ENCODE measurements around the gene MTMR1.

The MTMR1 gene

DNA sequence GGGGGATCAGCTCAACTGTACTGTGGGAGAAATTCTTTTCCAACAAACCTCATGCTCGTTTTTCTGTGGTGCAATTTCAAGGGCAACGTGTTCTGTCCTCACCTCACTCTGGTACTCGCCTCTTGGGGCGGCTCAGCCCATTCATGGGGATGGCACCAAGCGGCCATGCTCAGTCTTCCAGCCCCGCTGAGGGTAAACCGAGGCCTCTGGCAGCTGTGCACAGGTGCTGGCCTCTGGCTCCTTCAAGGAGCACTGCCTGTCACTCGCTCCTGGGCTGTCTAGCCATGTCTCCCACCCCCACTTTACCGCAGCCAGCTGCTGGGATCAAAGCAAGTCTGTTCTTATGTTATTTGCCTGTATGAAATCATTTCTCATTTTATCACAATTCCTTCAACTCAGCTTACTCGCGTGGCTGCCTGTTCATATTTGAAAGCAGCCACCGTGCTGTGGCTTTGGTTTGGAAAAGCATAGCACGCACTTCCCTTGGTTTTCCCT, 70.2 kb downstream of the MTMR1 start:
- DNase-seq = no peak

DNA sequence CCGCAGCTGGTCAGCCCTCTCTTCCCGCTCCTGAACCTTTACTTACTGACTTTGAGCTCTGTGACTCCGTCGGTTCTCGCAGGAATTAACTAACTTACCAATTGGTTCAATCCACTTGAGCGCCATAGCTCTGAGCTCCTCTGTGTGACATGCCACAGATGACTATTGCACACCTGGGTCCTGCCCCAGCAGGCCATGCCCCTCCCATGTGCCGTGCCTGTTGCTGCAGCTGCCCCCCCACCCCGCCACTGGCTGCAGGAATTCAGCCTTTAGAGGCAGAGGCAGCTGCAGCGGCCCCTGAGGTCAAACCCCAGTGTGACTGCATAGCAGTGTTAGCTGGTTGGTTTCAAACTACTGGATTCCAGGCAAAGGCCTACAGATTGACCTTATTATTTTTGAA, 70.6 kb downstream of the MTMR1 start:
- no peak for DNase-seq

DNA sequence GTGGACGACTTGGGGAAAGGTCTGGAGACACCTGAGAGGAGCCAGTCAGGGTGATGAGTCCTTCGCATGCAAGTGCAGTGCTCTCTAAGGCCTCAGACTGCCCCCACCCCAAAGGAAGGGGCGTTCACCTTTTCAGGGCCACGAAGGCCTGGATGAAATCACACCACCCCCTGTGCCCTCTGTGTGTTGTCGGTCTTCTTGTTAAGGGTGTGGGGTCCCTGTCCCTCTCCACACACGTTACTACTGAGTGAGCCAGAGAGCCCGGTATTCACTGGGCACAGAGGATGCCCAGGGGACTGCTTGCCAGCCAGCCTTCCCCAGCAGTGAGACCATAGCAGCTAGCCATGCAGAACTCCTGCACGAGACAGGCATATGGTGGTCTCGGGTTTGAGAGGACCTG, 72.0 kb downstream of the MTMR1 start:
- DNase-seq = no peak

DNA sequence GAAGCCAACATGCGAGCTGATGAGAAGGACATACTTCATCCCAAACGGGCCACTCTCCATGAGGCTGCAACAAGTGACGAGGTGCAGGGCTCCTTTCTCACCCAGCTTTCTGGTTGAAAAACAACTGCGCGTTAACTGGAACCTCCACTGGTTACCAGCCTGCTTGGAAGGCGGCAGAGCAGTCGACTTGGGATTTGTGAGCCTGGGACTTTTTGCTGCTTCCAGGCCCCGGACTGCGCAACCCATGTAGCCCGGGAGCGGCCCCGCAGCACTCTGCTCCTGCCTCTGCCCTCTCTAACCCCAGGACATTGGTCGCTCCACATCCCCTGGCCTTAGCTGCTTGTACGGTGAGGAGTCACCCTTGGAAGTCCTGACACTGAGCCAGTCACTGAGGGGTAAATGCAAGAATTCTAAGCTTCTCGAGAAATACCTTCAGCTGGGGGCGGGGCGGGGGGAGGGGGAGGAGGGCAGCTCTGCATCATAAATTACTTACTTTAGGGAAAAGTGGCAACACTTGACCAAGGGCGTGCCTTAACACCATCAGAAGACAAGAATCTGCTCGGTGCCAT, 72.7 kb downstream of the MTMR1 start:
- no peak for DNase-seq

DNA sequence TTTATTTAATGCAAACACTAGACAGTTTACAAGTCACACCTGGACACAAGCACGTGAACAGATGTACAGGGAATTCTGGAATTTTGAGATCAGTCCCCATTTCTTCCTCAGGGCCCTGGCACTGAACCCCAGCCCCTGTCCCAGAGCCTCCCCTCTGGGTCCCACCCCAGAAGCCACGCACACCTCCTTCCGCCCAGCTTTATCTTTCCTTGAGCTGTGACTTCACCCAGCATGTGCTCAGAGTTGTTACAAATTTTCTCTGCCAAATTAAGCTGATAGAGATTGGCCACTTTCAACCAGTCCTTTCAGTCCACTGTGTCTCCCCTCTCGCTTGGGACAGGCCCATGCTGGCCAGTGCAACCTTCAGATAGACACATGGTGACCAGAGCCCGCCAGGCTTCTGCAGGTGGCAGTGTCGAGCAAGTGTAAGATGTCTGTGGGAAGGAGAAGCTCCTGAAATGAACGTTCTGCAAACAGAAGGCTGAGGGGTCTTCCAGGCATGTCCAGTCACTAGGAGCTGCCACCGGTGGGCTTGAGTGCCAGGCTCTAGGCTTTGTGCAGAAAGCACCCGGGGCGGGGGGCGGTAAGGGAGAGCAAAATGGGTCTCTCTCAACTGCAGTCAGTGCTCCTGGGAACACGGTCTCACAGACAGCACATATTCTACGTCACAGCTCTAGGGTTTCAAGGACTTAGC, 73.3 kb downstream of the MTMR1 start:
- DNase-seq = no peak

DNA sequence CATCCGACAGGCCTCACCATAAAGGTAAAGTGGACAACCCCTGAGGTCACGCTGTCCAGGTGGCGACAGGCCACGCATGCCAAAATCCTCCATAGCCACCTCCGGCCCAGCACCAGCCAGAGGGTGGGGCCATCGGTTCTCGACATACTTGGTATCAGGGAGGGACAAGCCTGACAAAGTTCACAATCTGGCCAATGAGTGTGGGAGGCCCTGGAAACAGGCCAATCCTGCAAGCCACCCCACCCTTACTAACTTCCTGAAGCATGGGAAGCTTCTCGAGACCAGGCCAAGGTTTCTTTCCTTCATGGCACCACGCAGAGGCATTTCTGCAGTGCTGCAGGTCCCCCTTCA, 73.8 kb downstream of the MTMR1 start:
- no peak for DNase-seq

DNA sequence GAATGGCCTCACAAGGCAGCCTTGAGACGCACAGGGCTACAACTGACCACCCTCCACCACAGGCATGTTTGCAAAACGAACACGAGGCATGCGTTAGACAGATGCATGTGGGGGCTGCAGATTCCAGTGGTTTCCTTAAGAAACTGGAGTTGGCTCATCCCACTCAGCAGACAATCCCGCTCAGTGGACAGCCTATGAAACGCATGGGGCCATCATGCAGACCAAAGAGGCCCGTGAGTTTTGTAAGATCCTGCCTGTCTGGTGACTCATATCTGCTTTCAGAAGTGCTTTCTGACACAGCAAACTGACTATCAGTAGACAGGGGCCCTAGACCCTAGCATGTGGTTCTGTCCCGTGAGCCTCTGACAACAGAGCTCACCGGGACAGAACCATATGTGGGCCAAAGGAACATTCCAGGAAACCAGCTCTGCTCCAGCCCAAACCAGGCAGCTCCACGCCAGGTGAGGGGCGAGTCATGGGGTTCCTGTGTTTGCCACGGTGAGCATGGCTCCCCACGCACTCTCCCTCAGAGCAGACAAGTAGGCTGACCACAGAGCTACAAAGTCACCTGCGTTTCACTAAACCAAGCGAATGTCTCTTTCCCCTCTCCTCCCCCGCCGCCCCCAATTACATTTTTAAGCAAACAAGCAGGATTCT, 74.4 kb downstream of the MTMR1 start:
- no peak for DNase-seq

DNA sequence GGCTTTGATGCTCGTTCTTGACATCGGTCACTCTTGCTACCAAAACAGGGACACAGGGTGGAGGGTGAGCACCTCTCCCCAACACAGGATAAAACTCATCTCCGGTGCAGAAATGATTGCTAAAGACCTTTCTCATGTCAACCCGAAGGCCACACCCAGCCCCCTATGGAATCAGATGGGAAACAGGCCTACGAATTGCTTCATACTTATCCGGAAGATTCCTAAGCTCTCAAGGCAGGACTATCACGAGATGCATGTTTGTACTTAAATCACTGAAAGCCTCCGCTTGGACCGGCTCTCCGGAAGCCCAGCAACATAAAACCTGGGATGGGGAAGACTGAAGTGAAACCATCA, 74.9 kb downstream of the MTMR1 start:
- no peak for DNase-seq

DNA sequence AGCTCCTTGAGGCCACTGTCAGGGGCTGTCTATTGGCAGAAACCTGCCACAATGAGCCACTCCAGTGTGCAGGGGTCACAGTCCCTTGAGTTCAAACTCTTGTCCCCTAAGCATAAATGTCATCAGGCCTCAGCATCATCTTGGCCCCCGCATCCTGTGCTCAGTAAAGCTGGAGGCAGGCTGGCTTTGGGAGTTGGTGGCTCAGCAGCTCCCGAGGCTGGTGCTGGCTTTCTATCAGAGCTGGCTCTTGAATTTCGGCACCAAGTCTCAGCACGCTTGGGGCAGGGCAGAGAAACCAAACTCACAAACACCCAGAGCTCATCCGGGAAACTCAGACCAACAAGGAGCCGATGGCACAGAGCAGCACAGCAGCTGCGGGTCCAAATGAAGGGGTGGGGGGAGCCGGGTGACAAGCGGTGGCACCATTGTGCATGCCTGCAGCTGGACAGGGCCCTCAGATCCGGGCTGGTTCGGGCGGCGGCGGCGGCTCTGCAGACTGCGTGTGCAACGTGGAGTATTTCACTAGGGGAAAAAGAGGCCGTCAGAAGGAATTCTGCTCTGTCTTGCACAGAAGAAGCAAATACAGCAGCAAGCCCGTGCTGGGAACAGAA, 75.5 kb downstream of the MTMR1 start:
- no peak for DNase-seq

DNA sequence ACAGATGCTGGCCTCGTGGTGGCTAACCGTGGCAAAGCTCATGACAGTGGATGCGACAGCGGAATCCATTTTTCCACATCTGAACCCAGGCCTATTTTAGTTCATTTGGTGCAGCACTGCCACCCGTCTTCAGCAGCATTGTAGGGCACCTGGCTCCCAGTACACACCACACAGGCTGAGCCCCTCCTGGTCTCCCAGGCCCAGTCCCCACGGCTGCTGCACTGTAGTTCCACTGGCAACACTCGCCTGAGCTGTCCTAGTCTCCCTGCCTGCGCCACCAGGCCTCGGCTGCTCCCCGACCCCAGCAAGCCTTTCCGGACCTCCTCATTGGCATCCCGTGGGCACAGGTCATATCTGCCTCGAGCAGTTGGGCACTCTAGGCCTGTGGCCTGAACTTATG, 76.2 kb downstream of the MTMR1 start:
- no peak for DNase-seq

DNA sequence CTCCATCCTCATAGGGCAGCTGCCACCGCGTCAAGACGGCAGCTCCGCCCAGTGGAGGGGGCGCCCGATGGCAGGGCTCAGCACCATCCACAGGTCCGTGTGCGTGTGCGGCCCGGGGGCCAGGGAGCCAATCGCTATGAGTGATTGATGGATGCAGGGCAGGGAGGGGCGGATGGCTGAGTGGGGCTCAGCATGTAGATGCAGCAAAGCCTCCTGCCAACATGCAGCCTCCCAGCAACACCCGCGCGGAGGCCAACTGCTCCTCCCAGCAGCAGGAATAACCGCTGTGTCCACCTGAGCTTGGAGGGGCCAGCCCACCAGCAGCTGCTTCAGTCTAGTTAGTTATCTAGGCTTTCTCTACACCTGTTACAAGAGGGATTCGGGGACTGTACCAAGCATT, 77.4 kb downstream of the MTMR1 start:
- no peak for DNase-seq

DNA sequence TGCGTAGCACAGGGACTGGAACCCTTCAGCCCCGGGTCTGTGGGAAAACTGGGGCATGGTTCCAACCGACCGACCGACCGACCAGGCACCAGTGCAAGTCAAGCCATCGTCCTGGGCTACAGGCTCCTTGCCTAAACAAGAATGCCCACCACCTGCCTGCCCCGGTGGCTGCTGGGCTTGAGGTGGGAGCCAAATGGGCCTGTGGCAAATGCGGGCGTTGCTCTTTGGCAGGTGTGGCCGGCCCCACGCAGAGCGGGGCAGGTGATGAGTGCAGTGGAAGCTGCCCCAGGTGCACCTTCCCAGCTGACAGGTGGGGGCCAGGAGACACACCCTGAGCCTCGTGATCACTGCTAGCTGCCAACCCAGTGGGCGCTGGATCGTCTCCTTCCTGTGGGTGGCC, 77.9 kb downstream of the MTMR1 start:
- no peak for DNase-seq

DNA sequence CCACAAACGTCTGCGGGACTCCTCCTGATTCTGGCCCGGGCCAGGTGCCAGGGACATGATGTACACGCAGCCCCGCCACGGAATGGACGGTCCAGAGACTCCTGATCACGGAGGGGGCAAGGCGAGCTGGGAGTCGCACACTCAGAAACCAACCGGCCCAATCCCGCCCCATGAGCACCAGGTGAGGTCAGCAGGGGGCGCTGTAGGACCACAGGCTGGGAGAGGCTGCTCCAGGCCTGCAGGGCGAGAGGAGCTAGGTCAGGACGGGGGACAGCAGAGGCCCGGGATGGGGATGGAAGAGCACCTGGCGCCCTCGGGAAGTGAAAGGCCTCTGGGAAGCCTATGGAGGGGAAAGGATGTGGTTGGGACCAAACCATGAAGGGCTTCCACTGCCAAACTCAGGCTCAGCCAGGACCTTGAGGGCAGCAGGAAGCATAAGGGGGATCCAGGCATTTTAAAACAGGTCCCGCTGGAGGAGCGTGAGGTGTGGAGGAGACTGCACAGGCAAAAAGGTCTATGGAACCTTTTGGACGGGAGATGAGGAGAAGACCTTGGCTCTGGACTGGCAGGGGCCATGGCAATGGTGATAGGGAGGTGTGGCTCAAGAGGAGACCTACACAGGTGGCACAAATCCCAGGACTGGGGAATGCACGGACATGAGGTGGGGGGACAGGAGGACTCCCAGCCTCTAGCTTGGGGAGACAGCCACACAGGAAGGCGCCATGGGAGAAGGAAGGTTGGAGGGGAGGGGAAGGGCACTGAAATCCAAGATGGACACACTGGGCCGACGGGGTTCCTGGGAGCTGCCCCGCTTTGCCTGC, 79.2 kb downstream of the MTMR1 start:
- peak; percentile 16 for DNase-seq

DNA sequence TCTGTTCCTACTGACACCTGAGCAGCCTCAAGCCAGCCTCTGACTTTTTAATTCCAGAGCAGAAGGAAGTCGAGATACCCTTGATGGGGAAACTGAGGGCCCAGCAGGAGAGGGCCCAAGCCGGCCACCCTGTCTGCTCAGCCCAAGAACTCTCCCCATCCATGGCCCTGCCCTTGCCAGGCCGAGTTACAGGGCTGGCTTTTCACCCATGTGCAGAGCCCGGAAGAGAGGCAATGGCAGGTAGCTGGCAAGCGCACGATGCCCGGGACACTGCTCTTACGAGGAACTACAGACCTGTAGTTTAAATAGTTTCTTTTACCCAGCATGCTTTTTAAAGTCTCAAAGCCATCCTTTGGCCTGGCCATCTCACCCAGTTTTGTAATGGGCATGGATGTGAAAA, 79.9 kb downstream of the MTMR1 start:
- no peak for DNase-seq

DNA sequence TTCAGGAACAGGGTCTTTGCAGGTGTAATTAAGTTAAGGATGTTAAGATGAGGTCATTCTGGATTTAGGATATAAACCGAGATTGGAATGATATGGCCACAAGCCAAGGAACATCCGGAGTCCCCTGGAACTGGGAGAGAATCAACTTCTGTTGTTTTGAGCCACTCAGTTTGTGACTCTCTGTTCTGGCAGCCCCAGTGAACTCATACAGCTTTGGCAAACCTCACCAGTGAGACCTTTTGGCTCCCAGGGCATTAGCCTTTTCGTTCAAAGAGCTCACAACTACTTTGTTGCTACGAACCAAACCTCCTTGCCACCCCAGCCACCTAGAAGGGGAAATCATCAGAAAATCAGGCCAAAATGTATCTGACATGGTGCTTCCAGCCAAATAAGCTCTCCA, 80.4 kb downstream of the MTMR1 start:
- DNase-seq = no peak

DNA sequence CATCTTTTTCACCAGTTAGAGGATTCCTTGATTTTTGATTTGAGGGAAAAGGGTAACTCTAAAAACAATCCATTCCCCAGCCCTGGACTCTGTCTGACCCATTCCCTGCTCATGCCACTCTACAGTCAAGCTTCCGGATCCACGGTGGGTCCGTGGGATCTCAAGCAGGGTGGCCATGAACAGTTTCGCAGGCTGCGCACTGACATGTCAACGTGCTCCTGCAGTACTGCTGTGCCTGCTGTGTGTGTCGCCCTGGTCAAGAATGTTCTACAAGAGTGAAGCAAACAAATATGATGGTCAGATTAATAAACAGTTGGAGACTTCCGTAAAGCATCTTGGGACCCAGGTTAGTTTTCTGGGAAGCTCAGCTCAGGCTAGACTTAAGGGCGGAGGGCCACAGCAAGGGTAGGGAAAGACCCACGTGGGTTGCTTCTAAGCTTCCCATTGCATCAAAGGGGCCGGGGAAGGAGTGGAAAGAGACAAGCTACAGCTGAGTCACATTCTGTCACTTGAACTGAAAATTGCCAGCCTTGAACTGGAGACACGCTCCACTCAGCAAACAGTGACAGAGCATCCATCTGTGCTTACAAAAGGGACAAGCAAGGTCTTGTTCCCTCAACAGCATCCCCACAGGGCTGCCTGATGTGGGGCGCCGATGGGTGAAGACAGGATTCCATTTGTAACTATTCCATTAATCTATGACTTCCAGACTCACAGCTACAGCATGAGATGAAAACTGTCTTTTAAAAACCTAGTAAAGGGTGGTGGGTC, 81.8 kb downstream of the MTMR1 start:
- no peak for DNase-seq

DNA sequence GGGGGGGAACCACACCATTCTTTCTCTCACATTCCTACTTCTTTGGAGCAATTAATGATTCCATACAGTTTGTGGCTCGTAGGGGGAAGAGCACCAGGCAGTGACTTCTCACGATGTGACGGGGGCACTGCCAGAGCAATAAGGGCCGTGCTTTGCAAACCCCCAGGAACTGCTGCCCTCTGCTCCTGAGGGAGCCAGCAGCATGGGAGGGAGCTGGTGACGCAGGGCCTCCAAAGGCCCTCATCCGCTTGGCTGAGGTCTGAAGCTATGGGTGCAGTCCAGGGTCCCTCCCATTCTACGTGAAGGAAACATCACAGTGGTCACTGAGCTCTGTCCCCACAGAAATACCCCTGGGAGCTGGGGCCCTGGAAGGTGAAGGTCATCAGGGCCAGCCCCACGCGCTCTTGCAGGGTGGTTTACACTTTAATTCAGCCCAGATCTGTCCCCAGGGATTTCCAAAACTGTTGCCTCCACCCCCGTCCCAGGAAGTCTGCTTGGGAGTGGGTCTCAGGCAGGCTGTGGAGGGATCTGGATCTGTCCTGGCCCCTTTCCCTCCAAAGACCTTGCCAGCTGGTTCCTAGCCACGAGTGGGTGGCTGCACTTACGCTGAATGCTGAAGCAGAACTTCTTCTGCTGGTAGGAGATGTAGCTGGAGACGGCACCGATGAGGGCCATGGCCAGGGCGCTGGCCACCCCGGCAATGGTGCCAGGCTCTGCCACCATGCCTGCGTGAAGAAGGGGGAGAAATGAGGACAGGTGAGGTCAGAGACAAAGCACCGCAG, 82.6 kb downstream of the MTMR1 start:
- DNase-seq = no peak

DNA sequence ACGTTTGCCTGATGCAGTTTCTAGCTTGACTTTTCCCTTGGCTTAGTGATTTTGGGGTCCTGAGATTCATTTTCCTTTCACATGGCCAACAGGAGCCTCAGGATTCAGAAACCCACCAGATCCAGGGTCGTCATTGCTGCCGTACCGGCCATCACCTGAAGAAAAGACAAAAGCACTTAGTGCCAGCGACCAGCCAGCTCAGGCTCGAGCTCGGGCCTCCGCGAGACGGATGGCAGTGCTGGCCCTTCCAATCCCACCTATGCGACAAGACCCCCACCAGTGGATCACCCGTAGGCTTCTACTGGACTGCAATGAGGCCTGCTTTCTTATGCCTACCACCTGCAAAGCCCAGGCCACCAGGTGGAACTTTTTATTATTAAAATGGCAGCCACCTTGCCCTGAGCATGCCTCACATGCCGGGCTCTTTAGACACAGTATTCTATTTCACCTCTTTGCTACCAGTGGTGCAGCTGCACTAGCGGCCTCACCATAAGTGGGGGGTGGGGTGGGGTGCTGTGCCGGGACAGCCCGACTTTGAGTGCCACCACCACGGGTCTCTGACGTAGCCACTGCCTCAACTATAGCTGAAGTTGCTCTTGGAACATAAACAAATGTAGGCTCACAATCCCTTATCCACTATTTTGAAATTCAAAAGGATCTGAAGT, 84.3 kb downstream of the MTMR1 start:
- no peak for DNase-seq

DNA sequence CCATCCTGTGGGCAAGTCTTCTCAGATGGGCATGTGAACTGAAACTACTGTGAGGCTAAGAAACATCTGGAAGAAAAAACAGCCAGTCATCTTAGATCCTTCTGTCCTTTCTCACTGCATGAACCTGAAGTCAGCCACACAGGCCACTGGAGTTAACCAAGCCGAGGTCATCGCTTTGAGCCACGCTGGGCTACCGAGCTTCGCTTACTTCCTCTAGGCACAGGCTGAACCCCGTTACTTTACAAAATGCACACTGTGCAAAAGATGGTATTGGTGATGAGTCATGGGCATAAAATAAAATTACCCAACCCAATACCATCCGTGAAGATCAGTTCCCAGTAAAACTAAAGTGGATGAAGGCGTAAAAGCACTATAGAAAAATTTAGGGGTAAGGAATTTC, 86.2 kb downstream of the MTMR1 start:
- DNase-seq = no peak

DNA sequence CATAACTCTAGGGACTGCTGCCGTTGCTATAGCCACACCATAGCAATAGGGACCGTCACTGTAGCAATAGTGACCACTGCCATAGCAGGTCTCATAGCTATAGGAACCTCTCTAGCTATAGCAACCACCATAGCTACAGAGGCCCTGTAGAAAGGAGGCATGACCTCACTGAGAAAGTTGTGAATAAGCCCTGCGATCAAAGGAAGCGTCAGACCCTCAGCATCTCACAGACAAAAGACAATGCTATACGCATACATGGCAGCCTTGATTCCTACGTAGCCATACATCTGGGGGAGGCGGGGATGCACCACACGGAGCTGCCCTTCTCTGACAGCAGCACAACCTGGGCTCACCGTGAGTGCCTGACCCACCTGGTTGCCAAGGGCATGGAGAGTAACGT, 88.5 kb downstream of the MTMR1 start:
- DNase-seq = no peak

DNA sequence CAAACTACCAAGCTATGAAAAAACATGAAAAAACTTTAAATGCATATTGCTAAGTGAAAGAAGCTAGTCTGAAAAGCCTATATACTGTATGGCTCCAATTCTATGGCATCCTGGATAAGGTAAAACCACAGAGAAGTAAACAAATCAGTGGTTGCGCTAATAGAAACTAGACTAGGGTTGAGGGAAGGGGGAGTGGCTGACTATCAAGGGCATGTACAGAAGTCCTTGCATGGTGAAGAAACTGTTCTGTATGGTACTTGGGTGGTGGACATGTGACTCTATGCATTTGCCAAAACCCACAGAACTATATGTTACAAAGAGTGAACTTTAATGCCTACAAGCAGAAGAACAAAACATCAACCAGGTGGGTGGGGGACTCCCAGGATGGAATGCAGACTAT, 96.8 kb downstream of the MTMR1 start:
- DNase-seq = no peak

Measured in NCI-H2029 treated with DMSO at 0.1 percent for 48 hours (cell line).